Esophagus muscularis mucosa (tissue), 4 donors: ENCODE measurements around the gene IFNA1. TPM values are rescaled to one million over a fixed set of nuclear protein-coding genes. Genes with fewer than 3 reads are reported as not detected.

ENCODE experiments used
- DNase-seq: peaks from one replicate; pipeline ENCODE4 v3.0.0-alpha.2; 2017; ENCODE audit errors: extremely low spot score
- H3K27ac ChIP-seq, 4 donors: fragments of 200-600 bp; sonication (generic); replicated peaks in 1 of 4; 1 replicate in 3 of 4; 2 replicates in 1 of 4; pipeline ENCODE4 v1.5.1; 2016 to 2019; ENCODE audit warnings: mild to moderate bottlenecking in 1 of 4
- H3K27me3 ChIP-seq, 4 donors: fragments of 200-600 bp; sonication (generic); one replicate each; pipeline versions ENCODE4 v1.5.1 to v1.6.0; 2016 to 2019
- H3K36me3 ChIP-seq, 4 donors: fragments of 200-600 bp; sonication (generic); one replicate each; pipeline ENCODE4 v1.5.1; 2016 to 2019
- H3K4me1 ChIP-seq, 4 donors: fragments of 200-600 bp; sonication (generic); one replicate each; pipeline ENCODE4 v1.5.1; 2016 to 2019
- H3K4me3 ChIP-seq, 4 donors: fragments of 200-600 bp; sonication (generic); 1 replicate in 2 of 4; 2 replicates in 2 of 4; pipeline ENCODE4 v1.5.1; 2016 to 2019; ENCODE audit warnings: mild to moderate bottlenecking in 4 of 4, moderate library complexity in 1 of 4
- H3K9me3 ChIP-seq, 4 donors: fragments of 200-600 bp; sonication (generic); 1 replicate in 3 of 4; 2 replicates in 1 of 4; pipeline ENCODE4 v1.5.1; 2016 to 2019
- EP300 ChIP-seq: sonication (generic); formaldehyde crosslinking; IDR thresholded peaks from one replicate; pipeline ENCODE4 v1.6.1; 2017; ENCODE audit warnings: antibody characterized with exemption
- POLR2A ChIP-seq: fragments of 450-650 bp; IDR thresholded peaks from one replicate; pipeline ENCODE4 v1.6.1; 2017; ENCODE audit warnings: antibody characterized with exemption, moderate library complexity, mild to moderate bottlenecking, low read depth
- POLR2AphosphoS5 ChIP-seq, 2 donors: sonication (generic); formaldehyde crosslinking; IDR thresholded peaks; one replicate each; pipeline ENCODE4 v1.6.1; 2017; ENCODE audit warnings: antibody characterized with exemption in 2 of 2
- WGBS: methylation state at CpG from one replicate; pipeline ENCODE4 v1.1.5; 2018; 5-methylcytosine and 5-hydroxymethylcytosine counted together
- intact Hi-C: fragments of 100-400 bp; cut with DNase I; formaldehyde crosslinking; loops from one replicate; pipeline ENCODE4 v1.15.1; 2023
- total RNA-seq, 4 donors: library from RNA; depleted of rRNA; stranded (reverse); fragments of >200 nt; gene quantifications; one replicate each; pipeline versions ENCODE4 v1.1.0 to v1.2.1, GENCODE V29; 2016
- TF ChIP-seq, protein P1 (sequence below), 3 experiments: fragments of 200-600 bp in 2 of 3; fragments of 450-650 bp in 1 of 3; sonication (generic) in 2 of 3; IDR thresholded peaks; one replicate each; pipeline ENCODE4 v1.5.1; 2017 to 2019; ENCODE audit warnings: antibody characterized with exemption in 3 of 3, mild to moderate bottlenecking in 2 of 3, moderate library complexity in 1 of 3

Gene IFNA1
- total RNA-seq, 4 donors from 2014 or later = not detected

DNA sequence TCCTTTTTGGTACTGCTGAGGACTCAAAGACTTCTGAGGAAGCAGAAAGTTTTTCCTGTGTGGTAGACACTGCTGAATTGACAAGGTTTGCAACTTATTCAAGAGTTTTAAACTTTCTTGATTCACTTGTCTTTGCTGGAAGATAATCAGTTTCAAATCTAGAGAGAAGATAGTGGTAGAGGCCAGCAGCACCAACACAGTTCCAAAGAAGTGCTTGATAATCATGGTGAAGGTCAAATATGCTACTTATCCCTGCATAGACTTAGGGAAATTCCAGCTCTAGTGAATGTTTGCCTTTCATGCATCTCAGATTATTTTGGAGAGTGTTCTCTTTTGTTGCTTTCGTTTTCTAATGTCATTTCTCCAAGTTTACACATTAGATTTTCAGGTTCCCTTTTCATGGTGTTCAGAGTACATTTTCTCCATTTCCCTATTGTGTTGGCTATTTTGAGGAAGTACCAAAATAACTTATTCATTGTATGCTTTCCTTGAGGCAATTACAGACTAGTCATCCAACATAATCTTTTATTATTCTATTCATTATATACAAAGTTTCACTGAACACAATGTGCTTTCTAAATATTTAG is 41.3 kb downstream of the IFNA1 start:
- H3K9me3 ChIP-seq = no peaks in the 10 kb centered on the region
- intact Hi-C loops = no loop called here
- no peak for DNase-seq
- WGBS = 47% methylated on average over 1 of the region's 1 CpG
- TF ChIP-seq, protein P1, sequence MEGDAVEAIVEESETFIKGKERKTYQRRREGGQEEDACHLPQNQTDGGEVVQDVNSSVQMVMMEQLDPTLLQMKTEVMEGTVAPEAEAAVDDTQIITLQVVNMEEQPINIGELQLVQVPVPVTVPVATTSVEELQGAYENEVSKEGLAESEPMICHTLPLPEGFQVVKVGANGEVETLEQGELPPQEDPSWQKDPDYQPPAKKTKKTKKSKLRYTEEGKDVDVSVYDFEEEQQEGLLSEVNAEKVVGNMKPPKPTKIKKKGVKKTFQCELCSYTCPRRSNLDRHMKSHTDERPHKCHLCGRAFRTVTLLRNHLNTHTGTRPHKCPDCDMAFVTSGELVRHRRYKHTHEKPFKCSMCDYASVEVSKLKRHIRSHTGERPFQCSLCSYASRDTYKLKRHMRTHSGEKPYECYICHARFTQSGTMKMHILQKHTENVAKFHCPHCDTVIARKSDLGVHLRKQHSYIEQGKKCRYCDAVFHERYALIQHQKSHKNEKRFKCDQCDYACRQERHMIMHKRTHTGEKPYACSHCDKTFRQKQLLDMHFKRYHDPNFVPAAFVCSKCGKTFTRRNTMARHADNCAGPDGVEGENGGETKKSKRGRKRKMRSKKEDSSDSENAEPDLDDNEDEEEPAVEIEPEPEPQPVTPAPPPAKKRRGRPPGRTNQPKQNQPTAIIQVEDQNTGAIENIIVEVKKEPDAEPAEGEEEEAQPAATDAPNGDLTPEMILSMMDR (IDR thresholded peaks at IDR 0.05) = no peak
- TF ChIP-seq POLR2AphosphoS5 (IDR thresholded peaks at IDR 0.05) = no peak
- TF ChIP-seq POLR2A = no peak
- no peak for TF ChIP-seq EP300
- no peaks in the 10 kb centered on the region for H3K36me3 ChIP-seq
- H3K27me3 ChIP-seq = no peaks in the 10 kb centered on the region
- H3K4me1 ChIP-seq = no peaks in the 10 kb centered on the region
- no peak overlapping the region for H3K4me3 ChIP-seq
- H3K27ac ChIP-seq = no peak overlapping the region

DNA sequence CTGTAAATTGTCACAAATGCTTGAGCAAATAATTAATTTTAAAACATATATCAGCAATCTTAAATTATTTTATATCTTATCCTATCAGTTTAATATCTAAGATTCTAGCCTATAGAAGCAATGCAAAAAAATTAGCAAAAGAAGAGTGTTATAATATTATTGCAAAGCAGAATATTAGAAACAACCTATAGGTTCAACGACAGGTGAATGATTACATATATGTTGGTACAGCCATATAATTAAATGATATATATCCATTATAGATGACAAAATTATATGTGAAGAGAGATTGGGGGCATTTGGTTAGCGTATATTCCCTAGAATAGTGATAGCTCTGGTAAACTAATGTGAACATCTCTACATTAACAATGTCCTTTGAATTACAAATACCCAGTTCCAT is 42.0 kb downstream of the IFNA1 start, which contains the start of gene IFNE:
Gene IFNE, minus strand, starts transcription at position 101 of the 400 bp plus-strand sequence. CDS start 619 bp downstream, outside the sequence.
- Histone ChIP-seq H3K4me1 (no peaks in the 10 kb centered on the region), H3K27me3 (no peaks in the 10 kb centered on the region), H3K27ac (no peak within 1 kb of the TSS), H3K9me3 (no peaks in the 10 kb centered on the region), H3K36me3 (no peaks in the 10 kb centered on the region), H3K4me3 (no peak within 1 kb of the TSS)
- no peak for DNase-seq
- intact Hi-C loops = no loop called here
- WGBS = 85% methylated on average over 2 of the region's 2 CpGs
- TF ChIP-seq POLR2A (no peak), POLR2AphosphoS5 (IDR thresholded peaks at IDR 0.05) (no peak), EP300 (no peak)
- TF ChIP-seq, protein P1 (IDR thresholded peaks at IDR 0.05) = no peak

Other genes starting within 250 kb of the IFNA1 start
- gene IFNA7, start 238.2 kb upstream of the IFNA1 start, total RNA-seq = not detected
- gene IFNA10, start 233.3 kb upstream of the IFNA1 start, total RNA-seq = not detected
- gene IFNA16, start 223.1 kb upstream of the IFNA1 start, total RNA-seq = not detected
- gene IFNA17, start 212.2 kb upstream of the IFNA1 start, total RNA-seq = not detected
- not detected for gene IFNA14, start 200.4 kb upstream of the IFNA1 start, total RNA-seq
- gene IFNA5, start 135.1 kb upstream of the IFNA1 start, total RNA-seq = not detected
- 10 to 100 TPM; 19.2 to 22.8 (median 21.3) TPM for gene KLHL9, start 105.0 kb upstream of the IFNA1 start, total RNA-seq
- not detected for gene IFNA6, start 89.6 kb upstream of the IFNA1 start, total RNA-seq
- not detected for gene IFNA13, start 72.4 kb upstream of the IFNA1 start, total RNA-seq
- not detected for gene IFNA2, start 55.0 kb upstream of the IFNA1 start, total RNA-seq
- gene IFNA8, start 31.3 kb upstream of the IFNA1 start, total RNA-seq = not detected
- gene IFNE, start 41.9 kb downstream of the IFNA1 start, total RNA-seq = not detected